Panc1 (cell line): Measurements from ENCODE around the gene PLEKHG7.

ENCODE experiments used
- POLR2AphosphoS5 ChIP-seq: IDR thresholded peaks from 2 replicates; pipeline ENCODE4 v1.6.1; 2012; ENCODE audit warnings: mild to moderate bottlenecking, low read depth, low read length, moderate library complexity
- TF ChIP-seq, protein P1 (sequence below): fragments of 450-650 bp; IDR thresholded peaks from 2 replicates; pipeline ENCODE4 v1.5.1; 2017; ENCODE audit warnings: mild to moderate bottlenecking

DNA sequence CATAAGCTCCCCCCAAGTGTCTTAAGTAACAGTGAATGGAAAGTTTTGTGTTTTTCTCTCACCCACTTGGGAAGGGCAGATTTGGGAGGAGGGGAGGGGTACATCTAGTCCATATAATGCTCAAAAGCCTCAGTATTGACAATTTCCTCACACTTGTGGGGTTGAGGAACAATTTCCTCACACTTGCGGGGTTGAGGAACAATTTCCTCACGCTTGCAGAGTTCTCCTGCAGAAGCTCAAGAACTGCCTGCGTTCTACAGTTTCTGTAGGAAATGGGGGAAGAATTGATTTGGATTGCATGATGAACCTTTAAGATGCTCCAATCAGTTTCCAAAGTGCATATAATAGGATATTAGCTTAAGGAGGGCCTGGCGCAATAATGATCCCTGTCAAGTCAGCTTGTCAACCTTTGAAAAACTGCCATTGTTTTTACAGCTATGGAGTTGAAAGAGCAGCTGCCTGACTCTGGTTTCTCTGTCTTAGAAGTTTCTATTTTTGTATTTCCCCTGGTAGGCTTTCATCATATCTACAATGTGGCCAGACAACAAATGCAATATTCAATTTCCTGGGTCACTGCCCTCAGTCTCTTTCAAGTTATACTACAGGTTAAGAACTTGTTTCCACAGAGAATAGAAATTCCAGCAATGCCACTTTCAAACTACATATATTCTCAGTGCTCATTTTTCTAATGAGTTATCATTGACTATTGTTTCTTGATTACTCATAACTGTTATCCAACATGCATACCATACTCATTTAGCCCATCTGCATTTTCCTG lies 66.5 kb downstream of the PLEKHG7 start:
- TF ChIP-seq, protein P1, sequence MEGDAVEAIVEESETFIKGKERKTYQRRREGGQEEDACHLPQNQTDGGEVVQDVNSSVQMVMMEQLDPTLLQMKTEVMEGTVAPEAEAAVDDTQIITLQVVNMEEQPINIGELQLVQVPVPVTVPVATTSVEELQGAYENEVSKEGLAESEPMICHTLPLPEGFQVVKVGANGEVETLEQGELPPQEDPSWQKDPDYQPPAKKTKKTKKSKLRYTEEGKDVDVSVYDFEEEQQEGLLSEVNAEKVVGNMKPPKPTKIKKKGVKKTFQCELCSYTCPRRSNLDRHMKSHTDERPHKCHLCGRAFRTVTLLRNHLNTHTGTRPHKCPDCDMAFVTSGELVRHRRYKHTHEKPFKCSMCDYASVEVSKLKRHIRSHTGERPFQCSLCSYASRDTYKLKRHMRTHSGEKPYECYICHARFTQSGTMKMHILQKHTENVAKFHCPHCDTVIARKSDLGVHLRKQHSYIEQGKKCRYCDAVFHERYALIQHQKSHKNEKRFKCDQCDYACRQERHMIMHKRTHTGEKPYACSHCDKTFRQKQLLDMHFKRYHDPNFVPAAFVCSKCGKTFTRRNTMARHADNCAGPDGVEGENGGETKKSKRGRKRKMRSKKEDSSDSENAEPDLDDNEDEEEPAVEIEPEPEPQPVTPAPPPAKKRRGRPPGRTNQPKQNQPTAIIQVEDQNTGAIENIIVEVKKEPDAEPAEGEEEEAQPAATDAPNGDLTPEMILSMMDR = no peak
- TF ChIP-seq POLR2AphosphoS5 = no peak
